ENCODE data around the gene TRABD.
A peak's percentile ranks its signal among the peaks of the same experiment; 100 is the strongest.

Gene TRABD

DNA sequence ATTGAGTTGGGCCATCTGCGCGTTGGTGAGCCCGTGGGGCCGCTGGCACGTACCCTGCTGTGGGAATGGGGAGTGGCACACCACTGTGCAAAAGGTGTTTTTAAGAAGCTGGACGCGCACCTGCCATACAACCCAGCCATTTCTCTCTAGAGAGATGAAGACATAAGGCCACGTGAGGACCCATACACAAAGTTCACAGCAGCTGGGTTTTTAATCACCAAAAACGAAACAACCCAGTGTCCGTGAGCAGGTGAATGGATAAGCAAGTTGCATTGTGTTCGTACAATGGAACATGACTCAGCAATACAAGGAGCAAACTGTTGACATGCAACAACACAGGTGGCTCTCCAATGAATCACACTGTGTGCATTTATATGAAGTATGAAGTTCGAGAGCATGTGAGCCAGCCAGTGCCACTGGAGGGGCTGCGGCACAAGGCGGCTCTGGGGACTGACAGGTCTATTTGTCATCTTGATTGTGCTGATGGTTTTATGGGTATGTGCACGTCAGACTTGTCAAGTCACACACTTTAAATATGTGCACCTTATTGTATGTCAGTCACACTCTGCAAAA, 45.8 kb upstream of the TRABD start:
- TF ChIP-seq, protein P1, sequence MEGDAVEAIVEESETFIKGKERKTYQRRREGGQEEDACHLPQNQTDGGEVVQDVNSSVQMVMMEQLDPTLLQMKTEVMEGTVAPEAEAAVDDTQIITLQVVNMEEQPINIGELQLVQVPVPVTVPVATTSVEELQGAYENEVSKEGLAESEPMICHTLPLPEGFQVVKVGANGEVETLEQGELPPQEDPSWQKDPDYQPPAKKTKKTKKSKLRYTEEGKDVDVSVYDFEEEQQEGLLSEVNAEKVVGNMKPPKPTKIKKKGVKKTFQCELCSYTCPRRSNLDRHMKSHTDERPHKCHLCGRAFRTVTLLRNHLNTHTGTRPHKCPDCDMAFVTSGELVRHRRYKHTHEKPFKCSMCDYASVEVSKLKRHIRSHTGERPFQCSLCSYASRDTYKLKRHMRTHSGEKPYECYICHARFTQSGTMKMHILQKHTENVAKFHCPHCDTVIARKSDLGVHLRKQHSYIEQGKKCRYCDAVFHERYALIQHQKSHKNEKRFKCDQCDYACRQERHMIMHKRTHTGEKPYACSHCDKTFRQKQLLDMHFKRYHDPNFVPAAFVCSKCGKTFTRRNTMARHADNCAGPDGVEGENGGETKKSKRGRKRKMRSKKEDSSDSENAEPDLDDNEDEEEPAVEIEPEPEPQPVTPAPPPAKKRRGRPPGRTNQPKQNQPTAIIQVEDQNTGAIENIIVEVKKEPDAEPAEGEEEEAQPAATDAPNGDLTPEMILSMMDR (IDR thresholded peaks at IDR 0.05; ENCODE audit: poor library complexity, severe bottlenecking): no peak
- no peak overlapping the region for H3K4me3 ChIP-seq (ENCODE audit: severe bottlenecking)
- H3K4me1 ChIP-seq (ENCODE audit: insufficient read depth, poor library complexity, severe bottlenecking): no peaks in the 10 kb centered on the region
- no peaks in the 10 kb centered on the region for H3K36me3 ChIP-seq (ENCODE audit: low read depth)
- no peaks in the 10 kb centered on the region for H3K9me3 ChIP-seq (ENCODE audit: severe bottlenecking)
- ATAC-seq (ENCODE audit: low read depth): 0 out of 3 replicates have a peak, but pooled peaks have one; percentile 25
- DNase-seq (ENCODE audit: low spot score): no peak
- no peaks in the 10 kb centered on the region for H3K27me3 ChIP-seq (ENCODE audit: insufficient read depth, poor library complexity, severe bottlenecking)
- no peak overlapping the region for H3K27ac ChIP-seq (ENCODE audit: poor library complexity, severe bottlenecking)

DNA sequence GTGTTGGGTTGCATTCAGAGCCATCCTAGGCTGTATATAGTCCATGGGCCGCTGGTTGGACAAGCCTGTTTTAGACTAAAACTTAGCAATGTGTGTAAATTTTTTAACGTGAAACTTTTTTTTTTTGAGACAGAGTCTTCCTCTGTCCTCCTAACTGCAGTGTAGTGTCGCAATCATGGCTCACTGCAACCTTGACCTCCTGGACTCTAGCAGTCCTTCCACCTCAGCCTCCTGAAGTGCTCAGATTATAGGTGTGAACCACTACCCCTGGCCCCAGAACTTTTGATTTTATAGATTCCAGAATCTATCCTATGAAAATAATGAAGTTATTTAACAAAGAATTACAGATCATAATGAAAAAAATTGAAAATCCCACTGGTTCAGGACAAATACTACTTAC, 45.1 kb upstream of the TRABD start:
- TF ChIP-seq, protein P1 (IDR thresholded peaks at IDR 0.05; ENCODE audit: poor library complexity, severe bottlenecking): no peak
- Histone ChIP-seq H3K9me3 (ENCODE audit: severe bottlenecking) (no peaks in the 10 kb centered on the region), H3K4me1 (ENCODE audit: insufficient read depth, poor library complexity, severe bottlenecking) (no peaks in the 10 kb centered on the region), H3K27me3 (ENCODE audit: insufficient read depth, poor library complexity, severe bottlenecking) (no peaks in the 10 kb centered on the region), H3K27ac (ENCODE audit: poor library complexity, severe bottlenecking) (no peak overlapping the region), H3K36me3 (ENCODE audit: low read depth) (no peaks in the 10 kb centered on the region), H3K4me3 (ENCODE audit: severe bottlenecking) (no peak overlapping the region)
- DNase-seq (ENCODE audit: low spot score) (no peak), ATAC-seq (ENCODE audit: low read depth) (no peak)

DNA sequence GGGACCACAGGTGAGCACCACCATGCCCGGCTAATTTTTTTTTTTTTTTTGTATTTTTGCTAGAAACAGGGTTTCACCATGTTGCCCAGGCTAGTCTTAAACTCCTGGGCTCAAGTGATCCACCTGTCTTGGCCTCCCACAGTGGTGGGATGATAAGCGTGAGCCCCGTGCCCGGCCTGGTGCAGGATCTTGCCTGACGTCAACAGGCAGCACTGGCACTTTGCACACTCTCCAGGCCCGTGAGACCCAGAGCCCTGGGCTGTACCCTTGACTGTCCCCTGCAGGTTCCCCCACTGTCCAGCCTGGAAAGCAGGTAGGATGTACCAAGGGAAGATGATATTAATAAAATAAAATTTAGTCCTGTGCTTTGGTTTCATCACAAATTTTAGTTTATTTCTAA, 44.3 kb upstream of the TRABD start:
- H3K27me3 ChIP-seq (ENCODE audit: insufficient read depth, poor library complexity, severe bottlenecking): no peaks in the 10 kb centered on the region
- DNase-seq (ENCODE audit: low spot score) (no peak), ATAC-seq (ENCODE audit: low read depth) (no peak)
- H3K4me3 ChIP-seq (ENCODE audit: severe bottlenecking): no peak overlapping the region
- H3K36me3 ChIP-seq (ENCODE audit: low read depth): no peaks in the 10 kb centered on the region
- no peaks in the 10 kb centered on the region for H3K9me3 ChIP-seq (ENCODE audit: severe bottlenecking)
- H3K4me1 ChIP-seq (ENCODE audit: insufficient read depth, poor library complexity, severe bottlenecking): no peaks in the 10 kb centered on the region
- TF ChIP-seq, protein P1 (IDR thresholded peaks at IDR 0.05; ENCODE audit: poor library complexity, severe bottlenecking): no peak
- H3K27ac ChIP-seq (ENCODE audit: poor library complexity, severe bottlenecking): no peak overlapping the region

DNA sequence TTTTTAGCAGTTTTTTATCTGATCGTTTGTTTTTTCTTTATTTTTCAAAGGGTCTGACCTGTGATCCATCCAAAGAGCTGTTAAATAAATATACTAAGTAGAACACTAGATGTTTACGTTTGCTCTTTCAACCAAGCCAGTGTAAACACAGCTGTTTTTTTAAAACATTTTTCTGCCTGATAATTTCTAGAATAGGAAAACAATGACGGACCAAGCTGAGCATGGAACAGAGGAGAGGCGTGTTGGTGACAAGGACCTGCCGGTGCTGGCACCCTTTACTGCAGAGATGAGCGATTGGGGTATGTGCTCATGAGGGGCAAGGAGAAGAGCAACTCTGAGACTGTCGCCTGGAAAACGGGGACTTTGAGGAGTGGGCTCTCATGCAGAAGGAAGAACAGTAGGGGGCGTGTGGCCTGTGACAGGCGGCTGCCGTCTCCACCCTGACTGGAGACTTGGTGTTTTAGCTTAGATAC, 43.8 kb upstream of the TRABD start:
- no peak for ATAC-seq (ENCODE audit: low read depth)
- TF ChIP-seq, protein P1 (IDR thresholded peaks at IDR 0.05; ENCODE audit: poor library complexity, severe bottlenecking): no peak
- H3K9me3 ChIP-seq (ENCODE audit: severe bottlenecking): no peaks in the 10 kb centered on the region

DNA sequence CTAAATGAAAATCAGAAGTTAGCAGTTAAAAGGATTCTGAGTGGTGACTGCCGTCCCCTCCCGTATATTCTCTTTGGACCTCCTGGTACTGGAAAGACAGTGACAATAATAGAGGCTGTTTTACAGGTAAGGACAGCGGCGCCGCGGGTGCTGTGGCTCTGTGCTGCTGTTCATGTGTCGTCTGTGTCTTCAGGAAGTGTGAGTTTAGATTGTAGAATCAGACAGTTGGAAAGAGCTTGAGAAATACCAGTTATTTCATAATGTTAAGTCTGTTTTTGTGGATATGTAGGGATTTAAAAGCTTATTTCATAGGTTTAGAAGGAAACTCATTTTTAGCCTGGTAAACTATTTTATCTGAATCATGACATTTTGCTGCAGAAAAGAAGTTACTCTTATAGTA, 42.6 kb upstream of the TRABD start:
- Histone ChIP-seq H3K4me3 (ENCODE audit: severe bottlenecking) (no peak overlapping the region), H3K27ac (ENCODE audit: poor library complexity, severe bottlenecking) (no peak overlapping the region), H3K9me3 (ENCODE audit: severe bottlenecking) (no peaks in the 10 kb centered on the region), H3K36me3 (ENCODE audit: low read depth) (no peaks in the 10 kb centered on the region), H3K27me3 (ENCODE audit: insufficient read depth, poor library complexity, severe bottlenecking) (no peaks in the 10 kb centered on the region), H3K4me1 (ENCODE audit: insufficient read depth, poor library complexity, severe bottlenecking) (no peaks in the 10 kb centered on the region)
- TF ChIP-seq, protein P1 (IDR thresholded peaks at IDR 0.05; ENCODE audit: poor library complexity, severe bottlenecking): no peak
- no peak for DNase-seq (ENCODE audit: low spot score)
- no peak for ATAC-seq (ENCODE audit: low read depth)

More for the DNA sequence above, 43.8 kb upstream of the TRABD start:
- no peak for DNase-seq (ENCODE audit: low spot score)
- Histone ChIP-seq H3K27me3 (ENCODE audit: insufficient read depth, poor library complexity, severe bottlenecking) (no peaks in the 10 kb centered on the region), H3K4me3 (ENCODE audit: severe bottlenecking) (no peak overlapping the region), H3K27ac (ENCODE audit: poor library complexity, severe bottlenecking) (no peak overlapping the region), H3K4me1 (ENCODE audit: insufficient read depth, poor library complexity, severe bottlenecking) (no peaks in the 10 kb centered on the region), H3K36me3 (ENCODE audit: low read depth) (no peaks in the 10 kb centered on the region)

All from RWPE2 (cell line).